NK-92 (cell line): ENCODE data around the gene CASD1.

Source experiments
- DNase-seq: peaks from one replicate; lab custom pipeline; 2025; ENCODE audit not compliant: unreplicated experiment; lab: John Stamatoyannopoulos, UW

The CASD1 gene

GRCh38 chr7:94512735-94513564 lies 3.3 kb downstream of the CASD1 start:
- no peak for DNase-seq

- DNase-seq: no peak
These were observed 3.9 kb downstream of the CASD1 start for GRCh38 chr7:94513565-94513860.

GRCh38 chr7:94514140-94514889 lies 4.7 kb downstream of the CASD1 start:
- no peak for DNase-seq

GRCh38 chr7:94514917-94515316 lies 5.3 kb downstream of the CASD1 start:
- DNase-seq: no peak

- no peak for DNase-seq
These were observed 16.3 kb downstream of the CASD1 start for GRCh38 chr7:94525923-94526322.

GRCh38 chr7:94529516-94529915 lies 19.9 kb downstream of the CASD1 start:
- DNase-seq: no peak

- DNase-seq: no peak
These were observed 20.5 kb downstream of the CASD1 start for GRCh38 chr7:94530109-94530508.

- DNase-seq: no peak
These were observed 23.1 kb downstream of the CASD1 start for GRCh38 chr7:94532676-94533075.

- no peak for DNase-seq
These were observed 30.8 kb downstream of the CASD1 start for GRCh38 chr7:94540428-94540827.

- no peak for DNase-seq
These were observed 37.5 kb downstream of the CASD1 start for GRCh38 chr7:94547126-94547525.

- DNase-seq: no peak
These were observed 46.4 kb downstream of the CASD1 start for GRCh38 chr7:94556028-94556427.

GRCh38 chr7:94557215-94557614 lies 47.6 kb downstream of the CASD1 start:
- no peak for DNase-seq

GRCh38 chr7:94559972-94560371 lies 50.4 kb downstream of the CASD1 start:
- DNase-seq: no peak

- no peak for DNase-seq
These were observed 52.4 kb downstream of the CASD1 start for GRCh38 chr7:94561841-94562514.

GRCh38 chr7:94562525-94562924 lies 52.9 kb downstream of the CASD1 start:
- DNase-seq: no peak

- no peak for DNase-seq
These were observed 55.8 kb downstream of the CASD1 start for GRCh38 chr7:94565247-94565894.

GRCh38 chr7:94567396-94567795 lies 57.8 kb downstream of the CASD1 start:
- no peak for DNase-seq

GRCh38 chr7:94571816-94572215 lies 62.2 kb downstream of the CASD1 start:
- DNase-seq: no peak

GRCh38 chr7:94575646-94576045 lies 66.0 kb downstream of the CASD1 start:
- DNase-seq: no peak

- DNase-seq: no peak
These were observed 66.7 kb downstream of the CASD1 start for GRCh38 chr7:94576316-94576715.

- no peak for DNase-seq
These were observed 67.7 kb downstream of the CASD1 start for GRCh38 chr7:94577357-94577756.

- no peak for DNase-seq
These were observed 69.0 kb downstream of the CASD1 start for GRCh38 chr7:94578614-94579013.
